GM12878 (cell line): ENCODE data around the gene ZDHHC18. TPM values are rescaled to one million over a fixed set of nuclear protein-coding genes. Genes with fewer than 3 reads are reported as not detected.

Source experiments
- BACH1 ChIP-seq: fragments of 450-650 bp; IDR thresholded peaks from 2 replicates; pipeline ENCODE4 v1.6.1; 2017; ENCODE audit warnings: mild to moderate bottlenecking, borderline replicate concordance
- CHD4 ChIP-seq: fragments of 200-600 bp; sonication (generic); IDR thresholded peaks from 2 replicates; pipeline ENCODE4 v1.6.1; 2016; ENCODE audit warnings: mild to moderate bottlenecking
- CREM ChIP-seq: IDR thresholded peaks from 2 replicates; pipeline ENCODE4 v1.6.1; 2014; ENCODE audit warnings: antibody characterized with exemption, low read depth
- EED ChIP-seq: sonication (generic); IDR thresholded peaks from 2 replicates; pipeline ENCODE4 v1.6.1; 2016; ENCODE audit warnings: antibody characterized with exemption, low read depth
- ELK1 ChIP-seq: IDR thresholded peaks from 2 replicates; pipeline ENCODE4 v1.6.1; 2012; ENCODE audit warnings: low read depth, low read length, improper control_type of control experiment
- EZH2 ChIP-seq: IDR thresholded peaks from 2 replicates; pipeline ENCODE4 v1.6.1; 2012; ENCODE audit warnings: low read depth, mild to moderate bottlenecking, control low read depth, inconsistent platforms, low read length, borderline replicate concordance; ENCODE audit not compliant: control insufficient read depth
- FOS ChIP-seq: IDR thresholded peaks from 3 replicates; pipeline ENCODE4 v1.6.1; 2011; ENCODE audit warnings: borderline replicate concordance; ENCODE audit not compliant: insufficient read length; ENCODE audit errors: extremely low read depth
- HDAC2 ChIP-seq: fragments of 200-600 bp; sonication (generic); IDR thresholded peaks from 2 replicates; pipeline ENCODE4 v1.6.1; 2017
- HSF1 ChIP-seq: fragments of 150-350 bp; IDR thresholded peaks from 2 replicates; pipeline ENCODE4 v1.6.1; 2014; ENCODE audit warnings: mild to moderate bottlenecking, low read depth, low read length
- MEF2A ChIP-seq: IDR thresholded peaks from 2 replicates; pipeline ENCODE4 v1.6.1; 2011; ENCODE audit warnings: low read depth, mild to moderate bottlenecking, low read length, moderate library complexity; ENCODE audit not compliant: insufficient read depth
- NFYA ChIP-seq: IDR thresholded peaks from 2 replicates; pipeline ENCODE4 v1.6.1; 2011; ENCODE audit warnings: low read depth, mild to moderate bottlenecking, low read length, improper control_type of control experiment, borderline replicate concordance
- PKNOX1 ChIP-seq: fragments of 450-650 bp; IDR thresholded peaks from 2 replicates; pipeline ENCODE4 v1.6.1; 2016; ENCODE audit warnings: mild to moderate bottlenecking
- PML ChIP-seq: IDR thresholded peaks from 2 replicates; pipeline ENCODE4 v1.6.1; 2012; ENCODE audit warnings: low read length, inconsistent platforms
- RBBP5 ChIP-seq: fragments of 200-600 bp; sonication (generic); conservative IDR thresholded peaks from 2 replicates; pipeline ENCODE4 v1.6.1; 2016
- SMAD5 ChIP-seq: IDR thresholded peaks from 2 replicates; pipeline ENCODE4 v1.6.1; 2016; ENCODE audit warnings: antibody characterized with exemption, low read depth
- SMARCA5 ChIP-seq: fragments of 450-650 bp; IDR thresholded peaks from 2 replicates; pipeline ENCODE4 v1.6.1; 2017; ENCODE audit warnings: mild to moderate bottlenecking
- SMC3 ChIP-seq: IDR thresholded peaks from 2 replicates; pipeline ENCODE4 v1.6.1; 2011; ENCODE audit warnings: low read length, improper control_type of control experiment, borderline replicate concordance
- STAT1 ChIP-seq: fragments of 450-650 bp; conservative IDR thresholded peaks from 2 replicates; pipeline ENCODE4 v1.6.1; 2014; ENCODE audit warnings: antibody characterized with exemption, mild to moderate bottlenecking
- YY1 ChIP-seq: IDR thresholded peaks from 2 replicates; pipeline ENCODE4 v1.6.1; 2011; ENCODE audit warnings: low read depth, mild to moderate bottlenecking, low read length
- ZNF592 ChIP-seq: fragments of 450-650 bp; IDR thresholded peaks from 2 replicates; pipeline ENCODE4 v1.6.1; 2017; ENCODE audit warnings: mild to moderate bottlenecking, moderate library complexity
- polyA plus RNA-seq, 11 experiments: library from polyadenylated mRNA; depleted of rRNA in 4 of 11; unstranded in 6 of 11; stranded (reverse) in 5 of 11; fragments of >200 nt; fragmentation: Nextera tagmentation in 4 of 11; fragmentation: Illumina TruSeq in 1 of 11; extraction: Ambion mirVana in 4 of 11; extraction: Trizol in 1 of 11; gene quantifications; 1 replicate in 1 of 11; 2 replicates in 10 of 11; pipeline versions ENCODE4 v1.2.1 to v1.2.3, GENCODE V29; 2011 to 2016; ENCODE audit warnings: inconsistent platforms in 2 of 11, missing spikeins in 2 of 11, low read depth in 1 of 11
- total RNA-seq, 4 experiments: library from RNA; depleted of rRNA in 3 of 4; stranded (reverse); fragments of >200 nt in 3 of 4; fragmentation: Illumina TruSeq in 1 of 4; extraction: Trizol in 1 of 4; gene quantifications; 2 replicates each; pipeline versions ENCODE4 v1.2.1 to v1.2.3, GENCODE V29; 2013 to 2021

The ZDHHC18 gene
- total and polyA plus RNA-seq, 10 of the 15 experiments (the other 5 are each of a cell fraction or from before 2014, with no cell fraction given) = 0.40 to 81.2 (median 21.3) TPM

GRCh38 chr1:26788836-26789611 is 37.5 kb upstream of the ZDHHC18 start (continued):
- no peak for TF ChIP-seq NFYA
- no peak for TF ChIP-seq CHD4
- TF ChIP-seq CREM = no peak
- TF ChIP-seq HSF1 = no peak
- no peak for TF ChIP-seq ELK1
- no peak for TF ChIP-seq SMAD5
- TF ChIP-seq MEF2A = 0 out of 2 replicates have a peak, but pooled peaks have one; percentile 53
- TF ChIP-seq STAT1 = 0 out of 2 replicates have a peak, but pooled peaks have one; percentile 42
- TF ChIP-seq SMC3 = peak; percentile 97
- peak; percentile 86 for TF ChIP-seq YY1
- no peak for TF ChIP-seq PKNOX1
- peak; percentile 74 for TF ChIP-seq EED
- no peak for TF ChIP-seq RBBP5
- no peak; the same call in 1 of the 2 replicates for TF ChIP-seq PML
- peak; percentile 92 for TF ChIP-seq SMARCA5
- no peak for TF ChIP-seq FOS
- TF ChIP-seq HDAC2 = no peak
- TF ChIP-seq BACH1 = no peak
- TF ChIP-seq EZH2 = no peak
- TF ChIP-seq ZNF592 = no peak; the same call in 1 of the 2 replicates
